ENCODE measurements around the gene IRAG1. TPM values are rescaled to one million over a fixed set of nuclear protein-coding genes. Genes with fewer than 3 reads are reported as not detected.

Gene IRAG1
- total RNA-seq, 4 donors from 2014 or later: 3.5 to 48.4 (median 9.9) TPM

- intact Hi-C loops (cut with DNase I): no loop called here
- Histone ChIP-seq H3K9me3 (no peaks in the 10 kb centered on the region), H3K4me3 (no peak overlapping the region), H3K27ac (peak overlapping the region in 3 of 4 donors; percentile 86 to 89 (median 87)), H3K27me3 (no peaks in the 10 kb centered on the region), H3K4me1 (peaks cover 19 to 83% (median 66%) of the 10 kb centered on the region in 3 donors), H3K36me3 (no peaks in the 10 kb centered on the region)
- TF ChIP-seq CTCF (IDR thresholded peaks at IDR 0.05) (no peak), POLR2A (IDR thresholded peaks at IDR 0.05) (no peak)
- DNase-seq: no peak
Measured at GRCh38 chr11:10663365-10663764, 30.2 kb downstream of the IRAG1 start.

GRCh38 chr11:10660323-10660722, 33.2 kb downstream of the IRAG1 start:
- DNase-seq: no peak
- peak overlapping the region; percentile 84 to 90 (median 88) for H3K27ac ChIP-seq
- no peak overlapping the region for H3K4me3 ChIP-seq
- peaks cover 35 to 86% (median 70%) of the 10 kb centered on the region in 3 donors for H3K4me1 ChIP-seq
- no peaks in the 10 kb centered on the region for H3K36me3 ChIP-seq
- WGBS, 2 donors: 73 to 78% methylated on average over 2 of the region's 2 CpGs
- TF ChIP-seq POLR2A (IDR thresholded peaks at IDR 0.05) (no peak), CTCF (IDR thresholded peaks at IDR 0.05) (no peak)
- no peaks in the 10 kb centered on the region for H3K9me3 ChIP-seq
- H3K27me3 ChIP-seq: no peaks in the 10 kb centered on the region
- intact Hi-C loops (cut with DNase I): no loop called here

GRCh38 chr11:10659339-10660216, 34.0 kb downstream of the IRAG1 start:
- Histone ChIP-seq H3K9me3 (no peaks in the 10 kb centered on the region), H3K27ac (peak overlapping the region; percentile 84 to 90 (median 88)), H3K4me1 (peaks cover 36 to 92% (median 74%) of the 10 kb centered on the region in 3 donors), H3K36me3 (no peaks in the 10 kb centered on the region), H3K4me3 (no peak overlapping the region), H3K27me3 (no peaks in the 10 kb centered on the region)
- DNase-seq: no peak
- intact Hi-C loops (cut with DNase I): loop anchor here (10.0 kb wide), 1 partner anchor 255 kb away; no protein-coding TSS in a partner anchor
- WGBS, 2 donors: 19 to 23% methylated on average over 12 to 13 of the region's 13 CpGs
- TF ChIP-seq CTCF (IDR thresholded peaks at IDR 0.05) (no peak), POLR2A (IDR thresholded peaks at IDR 0.05) (no peak)

- H3K9me3 ChIP-seq: no peaks in the 10 kb centered on the region
- TF ChIP-seq POLR2A (IDR thresholded peaks at IDR 0.05): no peak
- no peak for TF ChIP-seq CTCF (IDR thresholded peaks at IDR 0.05)
- H3K4me3 ChIP-seq: no peak overlapping the region
- H3K27me3 ChIP-seq: no peaks in the 10 kb centered on the region
- WGBS, 2 donors: 0 to 38% methylated on average over 1 to 2 of the region's 6 CpGs
- peaks cover 38 to 92% (median 75%) of the 10 kb centered on the region in 3 donors for H3K4me1 ChIP-seq
- peak overlapping the region; percentile 84 to 90 (median 88) for H3K27ac ChIP-seq
- no peak for DNase-seq
- no peaks in the 10 kb centered on the region for H3K36me3 ChIP-seq
- intact Hi-C loops (cut with DNase I): loop anchor here (10.0 kb wide), 1 partner anchor 254 kb away; no protein-coding TSS in a partner anchor
Measured at GRCh38 chr11:10658621-10659338, 34.8 kb downstream of the IRAG1 start.
